ENCODE results near the gene STAC3. TPM values are rescaled to one million over a fixed set of nuclear protein-coding genes. Genes with fewer than 3 reads are reported as not detected.

The STAC3 gene
- total and polyA plus RNA-seq, 2 of the 13 experiments (the other 11 are each of a cell fraction or from before 2014, with no cell fraction given): 0.18 to 0.22 TPM

GRCh38 chr12:57240066-57240921, 10.7 kb downstream of the STAC3 start (continued):
- no peak for TF ChIP-seq MBNL3 (CRISPR knock-in tag; conservative IDR thresholded peaks at IDR 0.05)
- TF ChIP-seq CBX1 (IDR thresholded peaks at IDR 0.05; ENCODE audit: low read depth): no peak
- TF ChIP-seq ZNF550 (CRISPR knock-in tag; IDR thresholded peaks at IDR 0.05; ENCODE audit: borderline replicate concordance): no peak
- 0 out of 2 replicates have a peak, but pooled peaks have one; percentile 42 for TF ChIP-seq ZNF780A (CRISPR knock-in tag; IDR thresholded peaks at IDR 0.05)
- no peak for TF ChIP-seq ZMAT3 (CRISPR knock-in tag; conservative IDR thresholded peaks at IDR 0.05)
- TF ChIP-seq ZNF703 (CRISPR knock-in tag; IDR thresholded peaks at IDR 0.05; ENCODE audit: borderline replicate concordance): no peak
- TF ChIP-seq, protein P1, sequence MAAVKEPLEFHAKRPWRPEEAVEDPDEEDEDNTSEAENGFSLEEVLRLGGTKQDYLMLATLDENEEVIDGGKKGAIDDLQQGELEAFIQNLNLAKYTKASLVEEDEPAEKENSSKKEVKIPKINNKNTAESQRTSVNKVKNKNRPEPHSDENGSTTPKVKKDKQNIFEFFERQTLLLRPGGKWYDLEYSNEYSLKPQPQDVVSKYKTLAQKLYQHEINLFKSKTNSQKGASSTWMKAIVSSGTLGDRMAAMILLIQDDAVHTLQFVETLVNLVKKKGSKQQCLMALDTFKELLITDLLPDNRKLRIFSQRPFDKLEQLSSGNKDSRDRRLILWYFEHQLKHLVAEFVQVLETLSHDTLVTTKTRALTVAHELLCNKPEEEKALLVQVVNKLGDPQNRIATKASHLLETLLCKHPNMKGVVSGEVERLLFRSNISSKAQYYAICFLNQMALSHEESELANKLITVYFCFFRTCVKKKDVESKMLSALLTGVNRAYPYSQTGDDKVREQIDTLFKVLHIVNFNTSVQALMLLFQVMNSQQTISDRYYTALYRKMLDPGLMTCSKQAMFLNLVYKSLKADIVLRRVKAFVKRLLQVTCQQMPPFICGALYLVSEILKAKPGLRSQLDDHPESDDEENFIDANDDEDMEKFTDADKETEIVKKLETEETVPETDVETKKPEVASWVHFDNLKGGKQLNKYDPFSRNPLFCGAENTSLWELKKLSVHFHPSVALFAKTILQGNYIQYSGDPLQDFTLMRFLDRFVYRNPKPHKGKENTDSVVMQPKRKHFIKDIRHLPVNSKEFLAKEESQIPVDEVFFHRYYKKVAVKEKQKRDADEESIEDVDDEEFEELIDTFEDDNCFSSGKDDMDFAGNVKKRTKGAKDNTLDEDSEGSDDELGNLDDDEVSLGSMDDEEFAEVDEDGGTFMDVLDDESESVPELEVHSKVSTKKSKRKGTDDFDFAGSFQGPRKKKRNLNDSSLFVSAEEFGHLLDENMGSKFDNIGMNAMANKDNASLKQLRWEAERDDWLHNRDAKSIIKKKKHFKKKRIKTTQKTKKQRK (IDR thresholded peaks at IDR 0.05; ENCODE audit: low read length): no peak
- no peak for TF ChIP-seq ZNF317 (CRISPR knock-in tag; IDR thresholded peaks at IDR 0.05)
- no peak for TF ChIP-seq ZFAT (CRISPR knock-in tag; conservative IDR thresholded peaks at IDR 0.05)
- no peak for TF ChIP-seq PITX1 (CRISPR knock-in tag; IDR thresholded peaks at IDR 0.05)
- TF ChIP-seq, protein P2, sequence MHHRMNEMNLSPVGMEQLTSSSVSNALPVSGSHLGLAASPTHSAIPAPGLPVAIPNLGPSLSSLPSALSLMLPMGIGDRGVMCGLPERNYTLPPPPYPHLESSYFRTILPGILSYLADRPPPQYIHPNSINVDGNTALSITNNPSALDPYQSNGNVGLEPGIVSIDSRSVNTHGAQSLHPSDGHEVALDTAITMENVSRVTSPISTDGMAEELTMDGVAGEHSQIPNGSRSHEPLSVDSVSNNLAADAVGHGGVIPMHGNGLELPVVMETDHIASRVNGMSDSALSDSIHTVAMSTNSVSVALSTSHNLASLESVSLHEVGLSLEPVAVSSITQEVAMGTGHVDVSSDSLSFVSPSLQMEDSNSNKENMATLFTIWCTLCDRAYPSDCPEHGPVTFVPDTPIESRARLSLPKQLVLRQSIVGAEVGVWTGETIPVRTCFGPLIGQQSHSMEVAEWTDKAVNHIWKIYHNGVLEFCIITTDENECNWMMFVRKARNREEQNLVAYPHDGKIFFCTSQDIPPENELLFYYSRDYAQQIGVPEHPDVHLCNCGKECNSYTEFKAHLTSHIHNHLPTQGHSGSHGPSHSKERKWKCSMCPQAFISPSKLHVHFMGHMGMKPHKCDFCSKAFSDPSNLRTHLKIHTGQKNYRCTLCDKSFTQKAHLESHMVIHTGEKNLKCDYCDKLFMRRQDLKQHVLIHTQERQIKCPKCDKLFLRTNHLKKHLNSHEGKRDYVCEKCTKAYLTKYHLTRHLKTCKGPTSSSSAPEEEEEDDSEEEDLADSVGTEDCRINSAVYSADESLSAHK (CRISPR knock-in tag; IDR thresholded peaks at IDR 0.05; ENCODE audit: borderline replicate concordance): no peak
- TF ChIP-seq STAT6 (CRISPR knock-in tag; IDR thresholded peaks at IDR 0.05; ENCODE audit: borderline replicate concordance): no peak
- no peak for TF ChIP-seq NR1H2 (CRISPR knock-in tag; IDR thresholded peaks at IDR 0.05; ENCODE audit: borderline replicate concordance, low read depth)
- no peak for TF ChIP-seq USF2 (IDR thresholded peaks at IDR 0.05; ENCODE audit: low read depth, low read length)
- TF ChIP-seq USF2 (CRISPR knock-in tag; IDR thresholded peaks at IDR 0.05; ENCODE audit: borderline replicate concordance): no peak
